ENCODE measurements around the gene TRAF3IP3. TPM values are rescaled to one million over a fixed set of nuclear protein-coding genes. Genes with fewer than 3 reads are reported as not detected.

Gene TRAF3IP3
- total RNA-seq, 3 donors from 2014 or later = 3.6 to 4.6 (median 4.4) TPM

GRCh38 chr1:209727785-209728184 is 28.1 kb upstream of the TRAF3IP3 start:
- intact Hi-C loops (cut with DNase I; ENCODE audit: low total_unique reads) = no loop called here
- TF ChIP-seq POLR2A (IDR thresholded peaks at IDR 0.05) (no peak), POLR2AphosphoS5 (IDR thresholded peaks at IDR 0.05) (no peak), CTCF (IDR thresholded peaks at IDR 0.05) (no peak)

GRCh38 chr1:209728466-209728865 is 27.4 kb upstream of the TRAF3IP3 start:
- H3K4me1 ChIP-seq = no peaks in the 10 kb centered on the region
- no peaks in the 10 kb centered on the region for H3K36me3 ChIP-seq
- no peaks in the 10 kb centered on the region for H3K9me3 ChIP-seq
- no peak for TF ChIP-seq CTCF (IDR thresholded peaks at IDR 0.05)
- no peak overlapping the region for H3K27ac ChIP-seq
- DNase-seq (ENCODE audit: low spot score in 2 of 2) = no peak
- no peak overlapping the region for H3K4me3 ChIP-seq
- H3K27me3 ChIP-seq = no peaks in the 10 kb centered on the region
- intact Hi-C loops (cut with DNase I; ENCODE audit: low total_unique reads) = no loop called here

More at GRCh38 chr1:209727785-209728184, 28.1 kb upstream of the TRAF3IP3 start:
- Histone ChIP-seq H3K27me3 (no peaks in the 10 kb centered on the region), H3K9me3 (no peaks in the 10 kb centered on the region), H3K4me1 (no peaks in the 10 kb centered on the region), H3K4me3 (no peak overlapping the region), H3K27ac (no peak overlapping the region), H3K36me3 (no peaks in the 10 kb centered on the region)
- DNase-seq (ENCODE audit: low spot score in 2 of 2) = no peak

- no peaks in the 10 kb centered on the region for H3K4me1 ChIP-seq
- H3K27me3 ChIP-seq = no peaks in the 10 kb centered on the region
- H3K36me3 ChIP-seq = no peaks in the 10 kb centered on the region
- no peak overlapping the region for H3K27ac ChIP-seq
- DNase-seq (ENCODE audit: low spot score in 2 of 2) = no peak
- TF ChIP-seq CTCF (IDR thresholded peaks at IDR 0.05) = no peak
- TF ChIP-seq POLR2AphosphoS5 (IDR thresholded peaks at IDR 0.05) = no peak
- TF ChIP-seq POLR2A (IDR thresholded peaks at IDR 0.05) = no peak
- intact Hi-C loops (cut with DNase I; ENCODE audit: low total_unique reads) = no loop called here
- no peaks in the 10 kb centered on the region for H3K9me3 ChIP-seq
- H3K4me3 ChIP-seq = no peak overlapping the region
These were observed 26.4 kb upstream of the TRAF3IP3 start for GRCh38 chr1:209729436-209729835.

GRCh38 chr1:209732725-209733124 is 23.1 kb upstream of the TRAF3IP3 start:
- Histone ChIP-seq H3K4me3 (no peak overlapping the region), H3K9me3 (no peaks in the 10 kb centered on the region), H3K27me3 (no peaks in the 10 kb centered on the region), H3K27ac (no peak overlapping the region), H3K36me3 (no peaks in the 10 kb centered on the region), H3K4me1 (no peaks in the 10 kb centered on the region)
- intact Hi-C loops (cut with DNase I; ENCODE audit: low total_unique reads) = no loop called here
- DNase-seq (ENCODE audit: low spot score in 2 of 2) = no peak
- no peak for TF ChIP-seq POLR2AphosphoS5 (IDR thresholded peaks at IDR 0.05)
- TF ChIP-seq CTCF (IDR thresholded peaks at IDR 0.05) = no peak
- TF ChIP-seq POLR2A (IDR thresholded peaks at IDR 0.05) = no peak

- Histone ChIP-seq H3K4me3 (no peak overlapping the region), H3K27me3 (no peaks in the 10 kb centered on the region), H3K4me1 (no peaks in the 10 kb centered on the region), H3K36me3 (no peaks in the 10 kb centered on the region), H3K27ac (peak overlapping the region in 1 of 2 donors; percentile 2), H3K9me3 (no peaks in the 10 kb centered on the region)
- TF ChIP-seq POLR2AphosphoS5 (IDR thresholded peaks at IDR 0.05) = peak in 1 of 3 donors; percentile 72
- TF ChIP-seq CTCF (IDR thresholded peaks at IDR 0.05) = no peak
- no peak for DNase-seq (ENCODE audit: low spot score in 2 of 2)
- intact Hi-C loops (cut with DNase I; ENCODE audit: low total_unique reads) = no loop called here
These were observed 22.3 kb upstream of the TRAF3IP3 start for GRCh38 chr1:209733409-209734192.
